HepG2 (cell line): Measurements from ENCODE around the gene SEMA5B. TPM values are rescaled to one million over a fixed set of nuclear protein-coding genes. Genes with fewer than 3 reads are reported as not detected.

Experiments
- ATAC-seq: fragments of 200-7000 bp; cut with Tn5 transposase; 3 replicates; pipeline ENCODE4 v1.9.1; 2020; ENCODE audit warnings: mild to moderate bottlenecking, moderate library complexity
- BruUV-seq: library from RNA; stranded (reverse); fragments of 400-500 nt; replicated peaks from 2 replicates; lab custom pipeline; 2021; lab: Mats Ljungman, UMichigan
- CTCF ChIA-PET: fragments of 300-600 bp; formaldehyde crosslinking; extraction: SDS; loops from one replicate; lab custom pipeline; 2021; ENCODE audit warnings: low total read pairs, inconsistent platforms, low intra/inter-chr PET ratio; lab: Yijun Ruan, JAX
- POLR2A ChIA-PET: fragments of 350-600 bp; sonication (Branson Sonifier 250); formaldehyde crosslinking; loops from one replicate; lab custom pipeline; 2020; ENCODE audit warnings: antibody characterized with exemption, inconsistent platforms; lab: Yijun Ruan, JAX
- DNase-seq: peaks from one replicate; pipeline ENCODE4 v3.0.0-alpha.2; 2015; ENCODE audit warnings: low spot score
- FAIRE-seq: peaks from 3 replicates; lab custom pipeline; 2011; peaks lifted over from hg19 to GRCh38; lab: Jason Lieb, UNC
- H2AFZ ChIP-seq: one replicate; pipeline ENCODE4 v1.6.1; 2011; ENCODE audit warnings: low read length, inconsistent platforms
- H3K27ac ChIP-seq: fragments of 300-600 bp; 3 replicates; pipeline ENCODE4 v1.8.0; 2011; ENCODE audit warnings: mixed run types, mild to moderate bottlenecking, mixed read lengths, low read length, inconsistent platforms; ENCODE audit not compliant: insufficient read depth; ENCODE audit errors: extremely low read length
- H3K27me3 ChIP-seq, 2 experiments: fragments of 200-600 bp in 1 of 2; 2 replicates in 1 of 2; 3 replicates in 1 of 2; pipeline versions ENCODE4 v1.6.0 to v1.8.0; 2011; ENCODE audit warnings: low read length in 2 of 2, mild to moderate bottlenecking in 2 of 2, moderate library complexity in 2 of 2, inconsistent platforms in 1 of 2; ENCODE audit not compliant: insufficient read depth in 2 of 2, control insufficient read depth in 1 of 2
- H3K36me3 ChIP-seq, 2 experiments: fragments of 200-600 bp in 1 of 2; replicated peaks in 1 of 2; 2 replicates in 1 of 2; 3 replicates in 1 of 2; pipeline versions ENCODE4 v1.5.1 to v1.8.0; 2011; ENCODE audit warnings: low read length in 2 of 2, inconsistent platforms in 1 of 2; ENCODE audit not compliant: insufficient read depth in 2 of 2, control insufficient read depth in 1 of 2
- H3K4me1 ChIP-seq: 2 replicates; pipeline ENCODE4 v1.5.1; 2012; ENCODE audit warnings: low read length, inconsistent platforms; ENCODE audit not compliant: insufficient read depth
- H3K4me2 ChIP-seq: 2 replicates; pipeline ENCODE4 v1.6.0; 2011; ENCODE audit warnings: low read depth, low read length, inconsistent platforms
- H3K4me3 ChIP-seq, 3 experiments: fragments of 200-600 bp in 1 of 3; sonication (generic), shearing (Covaris generic) in 1 of 3; replicated peaks in 1 of 3; 2 replicates each; pipeline ENCODE4 v1.5.1; 2011 to 2016; ENCODE audit warnings: low read length in 3 of 3, inconsistent platforms in 2 of 3, low read depth in 2 of 3, mild to moderate bottlenecking in 2 of 3, control low read depth in 1 of 3, mixed read lengths in 1 of 3; ENCODE audit not compliant: insufficient read depth in 1 of 3
- H3K79me2 ChIP-seq: one replicate; pipeline ENCODE4 v1.6.1; 2011; ENCODE audit warnings: low read length, inconsistent platforms; ENCODE audit not compliant: insufficient read depth
- H3K9ac ChIP-seq: 2 replicates; pipeline ENCODE4 v1.6.0; 2011; ENCODE audit warnings: mild to moderate bottlenecking, low read depth, low read length, inconsistent platforms; ENCODE audit not compliant: insufficient read depth
- H3K9me3 ChIP-seq: 2 replicates; pipeline ENCODE4 v1.5.1; 2012; ENCODE audit warnings: mild to moderate bottlenecking, low read length
- H4K20me1 ChIP-seq: 2 replicates; pipeline ENCODE4 v1.6.0; 2011; ENCODE audit warnings: inconsistent platforms, mild to moderate bottlenecking, low read length, moderate library complexity; ENCODE audit not compliant: insufficient read depth
- AGO2 ChIP-seq: fragments of 200-400 bp; formaldehyde crosslinking; optimal IDR thresholded peaks from 2 replicates; pipeline ENCODE3; 2017; ENCODE audit warnings: mild to moderate bottlenecking, low read depth, low read length, moderate library complexity
- ATF7 ChIP-seq, 2 experiments: fragments of 450-650 bp in 1 of 2; sonication (generic) in 1 of 2; formaldehyde crosslinking in 1 of 2; IDR thresholded peaks; 2 replicates each; pipeline versions ENCODE4 v1.4.0 to v1.6.1; 2016 to 2020; ENCODE audit warnings: antibody characterized with exemption in 1 of 2, mild to moderate bottlenecking in 1 of 2, missing genetic modification reagents in 1 of 2
- HDAC1 ChIP-seq: sonication (generic); formaldehyde crosslinking; IDR thresholded peaks from 2 replicates; pipeline ENCODE4 v1.5.1; 2020; ENCODE audit warnings: mild to moderate bottlenecking, missing genetic modification reagents
- MEIS2 ChIP-seq: sonication (generic); formaldehyde crosslinking; IDR thresholded peaks from 2 replicates; pipeline ENCODE4 v1.9.0; 2021; ENCODE audit warnings: mild to moderate bottlenecking, missing genetic modification reagents
- NR2F1 ChIP-seq, 2 experiments: fragments of 450-650 bp in 1 of 2; formaldehyde crosslinking in 1 of 2; IDR thresholded peaks; 2 replicates each; pipeline versions ENCODE4 v1.5.0 to v1.6.1; 2016 to 2020; ENCODE audit warnings: mild to moderate bottlenecking in 1 of 2, missing compliant biosample characterization in 1 of 2, missing genetic modification reagents in 1 of 2, moderate library complexity in 1 of 2
- RAD21 ChIP-seq: fragments of 450-650 bp; formaldehyde crosslinking; IDR thresholded peaks from 2 replicates; pipeline ENCODE4 v1.5.0; 2020; ENCODE audit warnings: mild to moderate bottlenecking
- SRY ChIP-seq: sonication (generic); formaldehyde crosslinking; IDR thresholded peaks from 2 replicates; pipeline ENCODE4 v1.8.0; 2022; ENCODE audit warnings: mild to moderate bottlenecking, missing genetic modification reagents
- ZNF720 ChIP-seq: sonication (generic); formaldehyde crosslinking; IDR thresholded peaks from 2 replicates; pipeline ENCODE4 v1.4.0; 2020; ENCODE audit warnings: missing genetic modification reagents
- WGBS: methylation state at CpG from one replicate; pipeline ENCODE4 v1.1.6; 2017; ENCODE audit warnings: low lambda C conversion rate; 5-methylcytosine and 5-hydroxymethylcytosine counted together
- in situ Hi-C: cut with HindIII; loops from 2 replicates; pipeline ENCODE4 v1.10.0; 2017; ENCODE audit warnings: low pct_unique_long_range_greater_than_20kb; ENCODE audit not compliant: extremely low pct_ligation_motif_present
- intact Hi-C: fragments of 100-400 bp; cut with micrococcal nuclease; formaldehyde crosslinking; loops from one replicate; pipeline ENCODE4 v1.10.0; 2022; ENCODE audit not compliant: unreplicated experiment
- polyA plus RNA-seq, 8 experiments: library from polyadenylated mRNA; depleted of rRNA in 3 of 8; stranded (reverse) in 7 of 8; unstranded in 1 of 8; fragments of >200 nt; fragmentation: Illumina TruSeq in 4 of 8; extraction: Trizol in 4 of 8; gene quantifications; 2 replicates each; pipeline versions ENCODE4 v1.2.1 to v1.2.3, GENCODE V29; 2011 to 2016; ENCODE audit warnings: low read depth in 4 of 8, missing spikeins in 1 of 8, mixed read lengths in 1 of 8; ENCODE audit not compliant: insufficient read depth in 1 of 8
- total RNA-seq, 5 experiments: library from RNA; depleted of rRNA; stranded (reverse); fragments of >200 nt; fragmentation: Illumina TruSeq; extraction: Trizol; gene quantifications; 2 replicates each; pipeline ENCODE4 v1.2.3, GENCODE V29; 2016; ENCODE audit warnings: low read depth in 1 of 5
- TF ChIP-seq, protein P1 (sequence below): fragments of 450-650 bp; IDR thresholded peaks from 2 replicates; pipeline ENCODE4 v1.6.1; 2017; ENCODE audit warnings: mild to moderate bottlenecking
- TF ChIP-seq, protein P2 (sequence below): sonication (generic); formaldehyde crosslinking; IDR thresholded peaks from 2 replicates; pipeline ENCODE4 v1.4.0; 2020; ENCODE audit warnings: missing genetic modification reagents
- TF ChIP-seq, protein P3 (sequence below): sonication (generic); formaldehyde crosslinking; conservative IDR thresholded peaks from 2 replicates; pipeline ENCODE4 v1.8.0; 2022; ENCODE audit warnings: mild to moderate bottlenecking, moderate library complexity, missing genetic modification reagents

SEMA5B gene
- total and polyA plus RNA-seq, 2 of the 13 experiments (the other 11 are each of a cell fraction or from before 2014, with no cell fraction given): not detected

DNA sequence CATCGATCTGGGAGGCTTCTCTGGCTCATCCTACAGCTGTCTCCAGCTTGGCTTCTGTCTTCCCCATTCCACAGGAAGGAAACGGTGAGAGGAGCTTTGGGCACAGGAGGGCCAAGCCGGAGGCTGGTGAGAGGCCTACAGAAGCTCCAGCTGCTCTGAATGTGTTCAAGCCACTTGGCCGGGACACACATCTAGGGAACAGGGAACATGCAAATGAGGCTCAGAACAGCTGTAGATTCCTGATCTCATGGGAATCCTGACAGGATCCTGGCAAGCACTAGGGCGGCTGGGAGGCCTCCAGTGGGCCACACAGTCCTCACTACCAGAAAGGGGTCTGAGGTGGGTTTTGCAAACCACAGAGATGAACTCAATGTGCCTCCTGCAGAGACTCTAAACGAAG, 13.7 kb downstream of the SEMA5B start (continued):
- no peak for TF ChIP-seq AGO2

DNA sequence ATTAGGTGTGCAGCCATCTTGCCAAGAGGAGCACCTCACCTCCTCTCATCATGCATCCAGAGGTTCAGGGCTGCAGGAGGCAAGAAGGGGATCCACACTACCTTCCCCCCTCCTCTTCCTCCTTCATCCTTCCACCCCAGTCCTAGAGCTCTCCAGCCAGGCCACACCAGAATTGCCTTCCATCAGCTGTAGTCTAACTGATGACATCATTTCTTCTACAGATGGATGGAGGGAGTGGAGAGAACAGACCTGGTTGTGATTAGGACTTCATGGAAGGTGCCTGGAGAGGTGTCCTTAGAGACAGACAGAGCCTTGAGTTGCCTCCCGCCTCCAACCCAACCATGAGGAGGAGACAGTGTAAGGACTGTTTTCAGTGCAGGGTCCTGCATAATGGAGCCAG, 14.9 kb downstream of the SEMA5B start:
- H3K27ac ChIP-seq: no peak overlapping the region
- no peak overlapping the region for H3K9ac ChIP-seq
- 62% methylated on average over 1 of the region's 1 CpG for WGBS
- H3K4me2 ChIP-seq: no peak overlapping the region
- peaks cover 10 to 46% of the 10 kb centered on the region in 2 experiments; a peak in 4 of 5 replicates for H3K27me3 ChIP-seq
- H3K4me3 ChIP-seq: no peak overlapping the region
- no peaks in the 10 kb centered on the region for H4K20me1 ChIP-seq
- no peaks in the 10 kb centered on the region for H3K9me3 ChIP-seq
- H2AFZ ChIP-seq: no peak overlapping the region
- TF ChIP-seq MEIS2 (no peak), ATF7 (IDR thresholded peaks at IDR 0.05) (peak; percentile 91), ATF7 (CRISPR knock-in tag; IDR thresholded peaks at IDR 0.05) (no peak)
- intact Hi-C loops: no loop called here
- POLR2A ChIA-PET: no interaction called here
- no TSS peak for BruUV-seq
- DNase-seq (no peak), FAIRE-seq (no peak), ATAC-seq (no peak)
- CTCF ChIA-PET: no interaction called here
- in situ Hi-C loops: no loop called here
- no peaks in the 10 kb centered on the region for H3K4me1 ChIP-seq
- H3K79me2 ChIP-seq: no peaks in the 10 kb centered on the region
- H3K36me3 ChIP-seq: no peaks in the 10 kb centered on the region

DNA sequence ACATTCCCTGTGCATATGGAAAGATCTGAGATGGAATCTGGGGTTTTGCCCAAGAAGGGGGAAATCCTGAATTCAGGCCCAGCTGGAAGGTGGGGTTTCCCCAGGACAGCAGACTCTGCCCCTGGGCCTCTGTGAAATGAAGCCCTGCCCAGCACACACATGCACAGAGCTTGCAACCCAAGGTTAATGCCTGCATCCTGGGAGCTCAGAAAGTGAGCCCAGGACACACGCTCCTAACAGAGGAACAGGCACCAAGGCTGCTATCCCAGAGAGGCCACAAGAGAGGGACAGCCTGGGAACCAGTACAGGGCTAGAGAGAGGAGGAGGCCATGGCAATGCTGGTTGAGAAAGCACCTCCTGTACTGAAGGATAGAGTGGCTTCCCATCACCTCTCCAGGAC, 16.1 kb downstream of the SEMA5B start:
- H4K20me1 ChIP-seq: no peaks in the 10 kb centered on the region
- no peak overlapping the region for H3K4me3 ChIP-seq
- DNase-seq: no peak
- 43% methylated on average over 1 of the region's 1 CpG for WGBS
- no peaks in the 10 kb centered on the region for H3K79me2 ChIP-seq
- ChIA-PET POLR2A (no interaction called here), CTCF (no interaction called here)
- peak; percentile 55 for ATAC-seq
- no peak overlapping the region for H2AFZ ChIP-seq
- H3K4me1 ChIP-seq: no peaks in the 10 kb centered on the region
- no peak for FAIRE-seq
- BruUV-seq: no TSS peak
- H3K4me2 ChIP-seq: no peak overlapping the region
- H3K9me3 ChIP-seq: no peaks in the 10 kb centered on the region
- in situ Hi-C loops (no loop called here), intact Hi-C loops (no loop called here)
- no peaks in the 10 kb centered on the region for H3K36me3 ChIP-seq
- H3K27me3 ChIP-seq: peaks cover 10 to 46% of the 10 kb centered on the region in 2 experiments; a peak in 4 of 5 replicates
- no peak overlapping the region for H3K9ac ChIP-seq
- no peak overlapping the region for H3K27ac ChIP-seq
- TF ChIP-seq, protein P1, sequence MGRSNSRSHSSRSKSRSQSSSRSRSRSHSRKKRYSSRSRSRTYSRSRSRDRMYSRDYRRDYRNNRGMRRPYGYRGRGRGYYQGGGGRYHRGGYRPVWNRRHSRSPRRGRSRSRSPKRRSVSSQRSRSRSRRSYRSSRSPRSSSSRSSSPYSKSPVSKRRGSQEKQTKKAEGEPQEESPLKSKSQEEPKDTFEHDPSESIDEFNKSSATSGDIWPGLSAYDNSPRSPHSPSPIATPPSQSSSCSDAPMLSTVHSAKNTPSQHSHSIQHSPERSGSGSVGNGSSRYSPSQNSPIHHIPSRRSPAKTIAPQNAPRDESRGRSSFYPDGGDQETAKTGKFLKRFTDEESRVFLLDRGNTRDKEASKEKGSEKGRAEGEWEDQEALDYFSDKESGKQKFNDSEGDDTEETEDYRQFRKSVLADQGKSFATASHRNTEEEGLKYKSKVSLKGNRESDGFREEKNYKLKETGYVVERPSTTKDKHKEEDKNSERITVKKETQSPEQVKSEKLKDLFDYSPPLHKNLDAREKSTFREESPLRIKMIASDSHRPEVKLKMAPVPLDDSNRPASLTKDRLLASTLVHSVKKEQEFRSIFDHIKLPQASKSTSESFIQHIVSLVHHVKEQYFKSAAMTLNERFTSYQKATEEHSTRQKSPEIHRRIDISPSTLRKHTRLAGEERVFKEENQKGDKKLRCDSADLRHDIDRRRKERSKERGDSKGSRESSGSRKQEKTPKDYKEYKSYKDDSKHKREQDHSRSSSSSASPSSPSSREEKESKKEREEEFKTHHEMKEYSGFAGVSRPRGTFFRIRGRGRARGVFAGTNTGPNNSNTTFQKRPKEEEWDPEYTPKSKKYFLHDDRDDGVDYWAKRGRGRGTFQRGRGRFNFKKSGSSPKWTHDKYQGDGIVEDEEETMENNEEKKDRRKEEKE: no peak
- TF ChIP-seq HDAC1 (CRISPR knock-in tag): no peak
- TF ChIP-seq, protein P2, sequence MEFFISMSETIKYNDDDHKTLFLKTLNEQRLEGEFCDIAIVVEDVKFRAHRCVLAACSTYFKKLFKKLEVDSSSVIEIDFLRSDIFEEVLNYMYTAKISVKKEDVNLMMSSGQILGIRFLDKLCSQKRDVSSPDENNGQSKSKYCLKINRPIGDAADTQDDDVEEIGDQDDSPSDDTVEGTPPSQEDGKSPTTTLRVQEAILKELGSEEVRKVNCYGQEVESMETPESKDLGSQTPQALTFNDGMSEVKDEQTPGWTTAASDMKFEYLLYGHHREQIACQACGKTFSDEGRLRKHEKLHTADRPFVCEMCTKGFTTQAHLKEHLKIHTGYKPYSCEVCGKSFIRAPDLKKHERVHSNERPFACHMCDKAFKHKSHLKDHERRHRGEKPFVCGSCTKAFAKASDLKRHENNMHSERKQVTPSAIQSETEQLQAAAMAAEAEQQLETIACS: no peak
- no peak for TF ChIP-seq RAD21
- no peak for TF ChIP-seq SRY (CRISPR knock-in tag)
- no peak for TF ChIP-seq NR2F1 (CRISPR knock-in tag; IDR thresholded peaks at IDR 0.05)
- TF ChIP-seq ZNF720 (CRISPR knock-in tag): no peak
- TF ChIP-seq, protein P3, sequence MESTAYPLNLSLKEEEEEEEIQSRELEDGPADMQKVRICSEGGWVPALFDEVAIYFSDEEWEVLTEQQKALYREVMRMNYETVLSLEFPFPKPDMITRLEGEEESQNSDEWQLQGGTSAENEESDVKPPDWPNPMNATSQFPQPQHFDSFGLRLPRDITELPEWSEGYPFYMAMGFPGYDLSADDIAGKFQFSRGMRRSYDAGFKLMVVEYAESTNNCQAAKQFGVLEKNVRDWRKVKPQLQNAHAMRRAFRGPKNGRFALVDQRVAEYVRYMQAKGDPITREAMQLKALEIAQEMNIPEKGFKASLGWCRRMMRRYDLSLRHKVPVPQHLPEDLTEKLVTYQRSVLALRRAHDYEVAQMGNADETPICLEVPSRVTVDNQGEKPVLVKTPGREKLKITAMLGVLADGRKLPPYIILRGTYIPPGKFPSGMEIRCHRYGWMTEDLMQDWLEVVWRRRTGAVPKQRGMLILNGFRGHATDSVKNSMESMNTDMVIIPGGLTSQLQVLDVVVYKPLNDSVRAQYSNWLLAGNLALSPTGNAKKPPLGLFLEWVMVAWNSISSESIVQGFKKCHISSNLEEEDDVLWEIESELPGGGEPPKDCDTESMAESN: no peak
